K562 (cell line): ENCODE measurements around the gene HSF2BP. TPM values are rescaled to one million over a fixed set of nuclear protein-coding genes. Genes with fewer than 3 reads are reported as not detected.

Experiments
- ARID2 ChIP-seq: fragments of 450-650 bp; IDR thresholded peaks from 2 replicates; pipeline ENCODE4 v1.6.1; 2017; ENCODE audit warnings: antibody characterized with exemption, mild to moderate bottlenecking
- CBX5 ChIP-seq: IDR thresholded peaks from 2 replicates; pipeline ENCODE4 v1.6.1; 2014; ENCODE audit warnings: low read depth, borderline replicate concordance
- FOS ChIP-seq: IDR thresholded peaks from 3 replicates; pipeline ENCODE4 v1.6.1; 2011; ENCODE audit not compliant: insufficient read length; ENCODE audit errors: extremely low read depth
- HEY1 ChIP-seq: fragments of 250-450 bp; sonication (Bioruptor Pico); IDR thresholded peaks from 2 replicates; pipeline ENCODE4 v1.5.0; 2020; ENCODE audit warnings: mild to moderate bottlenecking, moderate library complexity, borderline replicate concordance
- HNRNPLL ChIP-seq: fragments of 200-400 bp; formaldehyde crosslinking; IDR thresholded peaks from 2 replicates; pipeline ENCODE4 v1.6.1; 2017; ENCODE audit warnings: low read length, low read depth, mild to moderate bottlenecking; ENCODE audit not compliant: poor library complexity, severe bottlenecking
- JUN ChIP-seq, 2 experiments: sonication (generic) in 1 of 2; formaldehyde crosslinking in 1 of 2; IDR thresholded peaks; 2 replicates each; pipeline versions ENCODE4 v1.6.1 to v1.8.0; 2012 to 2022; ENCODE audit warnings: borderline replicate concordance in 2 of 2, mild to moderate bottlenecking in 2 of 2, improper control_type of control experiment in 1 of 2, low read depth in 1 of 2, low read length in 1 of 2, missing genetic modification reagents in 1 of 2
- KDM5B ChIP-seq: fragments of 200-600 bp; sonication (generic); IDR thresholded peaks from 2 replicates; pipeline ENCODE4 v1.6.1; 2012; ENCODE audit warnings: low read depth, mild to moderate bottlenecking, moderate library complexity, low read length, control low read depth, inconsistent platforms; ENCODE audit not compliant: insufficient replicate concordance
- PTBP1 ChIP-seq: fragments of 200-400 bp; formaldehyde crosslinking; IDR thresholded peaks from 2 replicates; pipeline ENCODE4 v1.6.1; 2017; ENCODE audit warnings: low read depth, low read length
- TBL1XR1 ChIP-seq, 2 experiments: IDR thresholded peaks; 2 replicates each; pipeline ENCODE4 v1.6.1; 2012; ENCODE audit warnings: improper control_type of control experiment in 2 of 2, low read length in 2 of 2, mild to moderate bottlenecking in 1 of 2
- TFAM ChIP-seq: fragments of 250-450 bp; sonication (Bioruptor Pico); conservative IDR thresholded peaks from 2 replicates; pipeline ENCODE4 v1.5.0; 2021; ENCODE audit warnings: mild to moderate bottlenecking, moderate library complexity
- ZNF436 ChIP-seq: fragments of 250-450, 450-650 bp; sonication (Bioruptor Pico); formaldehyde crosslinking; IDR thresholded peaks from 2 replicates; pipeline ENCODE4 v1.7.0; 2020; ENCODE audit warnings: mild to moderate bottlenecking
- polyA plus RNA-seq, 8 experiments: library from polyadenylated mRNA; depleted of rRNA in 4 of 8; stranded (reverse) in 5 of 8; unstranded in 3 of 8; fragments of >200 nt; fragmentation: Nextera tagmentation in 2 of 8; fragmentation: Illumina TruSeq in 1 of 8; extraction: Ambion mirVana in 2 of 8; extraction: Trizol in 1 of 8; gene quantifications; 2 replicates each; pipeline versions ENCODE4 v1.2.1 to v1.2.3, GENCODE V29; 2011 to 2014; ENCODE audit warnings: inconsistent platforms in 1 of 8, missing spikeins in 1 of 8
- total RNA-seq, 7 experiments: library from RNA; depleted of rRNA in 6 of 7; stranded (reverse); fragments of >200 nt in 6 of 7; fragmentation: Illumina TruSeq in 2 of 7; extraction: Trizol in 2 of 7; gene quantifications; 2 replicates each; pipeline versions ENCODE4 v1.2.1 to v1.2.3, GENCODE V29; 2011 to 2021; ENCODE audit warnings: low replicate concordance in 1 of 7
- TF ChIP-seq, protein P1 (sequence below): conservative IDR thresholded peaks from 2 replicates; pipeline ENCODE4 v1.6.1; 2011; ENCODE audit warnings: low read depth, mild to moderate bottlenecking, low read length; ENCODE audit not compliant: control insufficient read depth
- TF ChIP-seq, protein P2 (sequence below): IDR thresholded peaks from 2 replicates; pipeline ENCODE4 v1.6.1; 2011; ENCODE audit warnings: borderline replicate concordance, low read depth, mild to moderate bottlenecking, moderate library complexity, low read length; ENCODE audit not compliant: insufficient read depth, poor library complexity, severe bottlenecking
- TF ChIP-seq, protein P3 (sequence below): fragments of 450-650 bp; conservative IDR thresholded peaks from 2 replicates; pipeline ENCODE4 v1.6.1; 2016; ENCODE audit warnings: missing genetic modification characterization, low read depth, mild to moderate bottlenecking, control low read depth, missing compliant biosample characterization
- TF ChIP-seq, protein P4 (sequence below): fragments of 250-450 bp; sonication (Bioruptor Pico); IDR thresholded peaks from 2 replicates; pipeline ENCODE4 v1.4.0; 2020; ENCODE audit warnings: mild to moderate bottlenecking, moderate library complexity
- TF ChIP-seq, protein P5 (sequence below): fragments of 250-450 bp; sonication (Bioruptor Pico); IDR thresholded peaks from 2 replicates; pipeline ENCODE4 v1.4.0; 2020
- TF ChIP-seq, protein P6 (sequence below): fragments of 250-450 bp; sonication (Bioruptor Pico); IDR thresholded peaks from 2 replicates; pipeline ENCODE4 v1.8.0; 2021; ENCODE audit warnings: borderline replicate concordance, mild to moderate bottlenecking, moderate library complexity; ENCODE audit not compliant: poor library complexity, severe bottlenecking

HSF2BP gene
- total and polyA plus RNA-seq, 9 of the 15 experiments (the other 6 are each of a cell fraction or from before 2014, with no cell fraction given), result 0.04 to 0.57 (median 0.20) TPM; not detected in 2

DNA sequence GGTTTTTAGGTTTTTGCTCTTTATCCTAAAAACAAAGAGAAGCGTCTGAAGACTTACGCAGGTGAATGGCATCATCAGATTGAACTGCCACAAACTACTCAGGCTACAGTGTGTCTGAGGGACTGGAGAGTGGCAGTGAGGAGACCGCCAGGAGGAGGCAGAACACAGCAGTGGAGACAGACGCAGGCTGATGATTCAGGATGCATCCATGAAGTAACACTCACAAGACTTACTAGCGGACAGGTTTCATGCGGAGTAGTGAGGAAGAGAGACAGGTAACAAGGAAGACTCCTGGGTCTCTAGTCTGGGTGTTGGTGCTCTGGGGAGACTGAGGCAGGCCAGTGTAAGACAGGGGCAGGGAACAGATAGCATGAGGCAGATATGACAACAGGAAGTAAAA is 5.7 kb downstream of the HSF2BP start (continued):
- TF ChIP-seq, protein P1, sequence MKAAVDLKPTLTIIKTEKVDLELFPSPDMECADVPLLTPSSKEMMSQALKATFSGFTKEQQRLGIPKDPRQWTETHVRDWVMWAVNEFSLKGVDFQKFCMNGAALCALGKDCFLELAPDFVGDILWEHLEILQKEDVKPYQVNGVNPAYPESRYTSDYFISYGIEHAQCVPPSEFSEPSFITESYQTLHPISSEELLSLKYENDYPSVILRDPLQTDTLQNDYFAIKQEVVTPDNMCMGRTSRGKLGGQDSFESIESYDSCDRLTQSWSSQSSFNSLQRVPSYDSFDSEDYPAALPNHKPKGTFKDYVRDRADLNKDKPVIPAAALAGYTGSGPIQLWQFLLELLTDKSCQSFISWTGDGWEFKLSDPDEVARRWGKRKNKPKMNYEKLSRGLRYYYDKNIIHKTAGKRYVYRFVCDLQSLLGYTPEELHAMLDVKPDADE, result no peak
- TF ChIP-seq ARID2, result no peak
- TF ChIP-seq TBL1XR1 (IDR thresholded peaks at IDR 0.05; ENCODE audit: low read length in 2 of 2), result no peak
- no peak for TF ChIP-seq KDM5B
- TF ChIP-seq, protein P2, sequence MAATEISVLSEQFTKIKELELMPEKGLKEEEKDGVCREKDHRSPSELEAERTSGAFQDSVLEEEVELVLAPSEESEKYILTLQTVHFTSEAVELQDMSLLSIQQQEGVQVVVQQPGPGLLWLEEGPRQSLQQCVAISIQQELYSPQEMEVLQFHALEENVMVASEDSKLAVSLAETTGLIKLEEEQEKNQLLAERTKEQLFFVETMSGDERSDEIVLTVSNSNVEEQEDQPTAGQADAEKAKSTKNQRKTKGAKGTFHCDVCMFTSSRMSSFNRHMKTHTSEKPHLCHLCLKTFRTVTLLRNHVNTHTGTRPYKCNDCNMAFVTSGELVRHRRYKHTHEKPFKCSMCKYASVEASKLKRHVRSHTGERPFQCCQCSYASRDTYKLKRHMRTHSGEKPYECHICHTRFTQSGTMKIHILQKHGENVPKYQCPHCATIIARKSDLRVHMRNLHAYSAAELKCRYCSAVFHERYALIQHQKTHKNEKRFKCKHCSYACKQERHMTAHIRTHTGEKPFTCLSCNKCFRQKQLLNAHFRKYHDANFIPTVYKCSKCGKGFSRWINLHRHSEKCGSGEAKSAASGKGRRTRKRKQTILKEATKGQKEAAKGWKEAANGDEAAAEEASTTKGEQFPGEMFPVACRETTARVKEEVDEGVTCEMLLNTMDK, result no peak
- TF ChIP-seq, protein P3, sequence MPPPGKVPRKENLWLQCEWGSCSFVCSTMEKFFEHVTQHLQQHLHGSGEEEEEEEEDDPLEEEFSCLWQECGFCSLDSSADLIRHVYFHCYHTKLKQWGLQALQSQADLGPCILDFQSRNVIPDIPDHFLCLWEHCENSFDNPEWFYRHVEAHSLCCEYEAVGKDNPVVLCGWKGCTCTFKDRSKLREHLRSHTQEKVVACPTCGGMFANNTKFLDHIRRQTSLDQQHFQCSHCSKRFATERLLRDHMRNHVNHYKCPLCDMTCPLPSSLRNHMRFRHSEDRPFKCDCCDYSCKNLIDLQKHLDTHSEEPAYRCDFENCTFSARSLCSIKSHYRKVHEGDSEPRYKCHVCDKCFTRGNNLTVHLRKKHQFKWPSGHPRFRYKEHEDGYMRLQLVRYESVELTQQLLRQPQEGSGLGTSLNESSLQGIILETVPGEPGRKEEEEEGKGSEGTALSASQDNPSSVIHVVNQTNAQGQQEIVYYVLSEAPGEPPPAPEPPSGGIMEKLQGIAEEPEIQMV (tag), result no peak
- no peak for TF ChIP-seq JUN (IDR thresholded peaks at IDR 0.05; ENCODE audit: borderline replicate concordance, low read depth, low read length)
- no peak for TF ChIP-seq JUN (CRISPR knock-in tag; IDR thresholded peaks at IDR 0.05; ENCODE audit: borderline replicate concordance)
- TF ChIP-seq, protein P4, sequence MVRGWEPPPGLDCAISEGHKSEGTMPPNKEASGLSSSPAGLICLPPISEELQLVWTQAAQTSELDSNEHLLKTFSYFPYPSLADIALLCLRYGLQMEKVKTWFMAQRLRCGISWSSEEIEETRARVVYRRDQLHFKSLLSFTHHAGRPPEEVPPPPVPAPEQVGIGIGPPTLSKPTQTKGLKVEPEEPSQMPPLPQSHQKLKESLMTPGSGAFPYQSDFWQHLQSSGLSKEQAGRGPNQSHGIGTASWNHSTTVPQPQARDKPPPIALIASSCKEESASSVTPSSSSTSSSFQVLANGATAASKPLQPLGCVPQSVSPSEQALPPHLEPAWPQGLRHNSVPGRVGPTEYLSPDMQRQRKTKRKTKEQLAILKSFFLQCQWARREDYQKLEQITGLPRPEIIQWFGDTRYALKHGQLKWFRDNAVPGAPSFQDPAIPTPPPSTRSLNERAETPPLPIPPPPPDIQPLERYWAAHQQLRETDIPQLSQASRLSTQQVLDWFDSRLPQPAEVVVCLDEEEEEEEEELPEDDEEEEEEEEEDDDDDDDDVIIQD (CRISPR knock-in tag), result no peak
- no peak for TF ChIP-seq CBX5
- TF ChIP-seq PTBP1, result no peak
- no peak for TF ChIP-seq TFAM (CRISPR knock-in tag)
- no peak for TF ChIP-seq HNRNPLL
- no peak for TF ChIP-seq FOS
- TF ChIP-seq ZNF436, result no peak
- TF ChIP-seq, protein P5, sequence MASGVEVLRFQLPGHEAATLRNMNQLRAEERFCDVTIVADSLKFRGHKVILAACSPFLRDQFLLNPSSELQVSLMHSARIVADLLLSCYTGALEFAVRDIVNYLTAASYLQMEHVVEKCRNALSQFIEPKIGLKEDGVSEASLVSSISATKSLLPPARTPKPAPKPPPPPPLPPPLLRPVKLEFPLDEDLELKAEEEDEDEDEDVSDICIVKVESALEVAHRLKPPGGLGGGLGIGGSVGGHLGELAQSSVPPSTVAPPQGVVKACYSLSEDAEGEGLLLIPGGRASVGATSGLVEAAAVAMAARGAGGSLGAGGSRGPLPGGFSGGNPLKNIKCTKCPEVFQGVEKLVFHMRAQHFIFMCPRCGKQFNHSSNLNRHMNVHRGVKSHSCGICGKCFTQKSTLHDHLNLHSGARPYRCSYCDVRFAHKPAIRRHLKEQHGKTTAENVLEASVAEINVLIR (CRISPR knock-in tag), result no peak
- no peak for TF ChIP-seq HEY1
- TF ChIP-seq, protein P6, sequence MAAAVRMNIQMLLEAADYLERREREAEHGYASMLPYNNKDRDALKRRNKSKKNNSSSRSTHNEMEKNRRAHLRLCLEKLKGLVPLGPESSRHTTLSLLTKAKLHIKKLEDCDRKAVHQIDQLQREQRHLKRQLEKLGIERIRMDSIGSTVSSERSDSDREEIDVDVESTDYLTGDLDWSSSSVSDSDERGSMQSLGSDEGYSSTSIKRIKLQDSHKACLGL (CRISPR knock-in tag), result no peak
